ENCODE data around the gene CTNNBIP1. TPM values are rescaled to one million over a fixed set of nuclear protein-coding genes. Genes with fewer than 3 reads are reported as not detected.
A peak's percentile ranks its signal among the peaks of the same experiment; 100 is the strongest.

Gene CTNNBIP1
- total RNA-seq, 1 experiment from 2014 or later, result 44.4 TPM

GRCh38 chr1:9905010-9905409, 5.1 kb downstream of the CTNNBIP1 start:
- Histone ChIP-seq H4K8ac (replicated peaks; ENCODE audit: insufficient read length, low read depth, low read length) (no peak overlapping the region), H3K9ac (ENCODE audit: extremely low read depth, insufficient read length, low read length) (no peak overlapping the region), H3T11ph (ENCODE audit: low read length) (no peak overlapping the region), H3K27me3 (ENCODE audit: insufficient read depth, low read length) (no peaks in the 10 kb centered on the region), H3K4me1 (ENCODE audit: insufficient read depth, low read length) (0 out of 2 replicates have a peak, but pooled peaks cover 2% of the 10 kb centered on the region), H3K79me1 (ENCODE audit: insufficient read depth, low read depth, low read length, poor library complexity, severe bottlenecking) (no peaks in the 10 kb centered on the region), H2AFZ (ENCODE audit: low read length) (no peak overlapping the region), H2BK12ac (ENCODE audit: insufficient read length, low read depth, low read length) (no peak overlapping the region), H3K79me2 (ENCODE audit: insufficient read depth, low read length) (peaks cover 3% of the 10 kb centered on the region; the same call in 1 of the 2 replicates), H3K27ac (ENCODE audit: insufficient read length, low read depth, low read length) (no peak overlapping the region), H4K20me1 (ENCODE audit: control insufficient read depth, insufficient read depth, insufficient read length) (no peaks in the 10 kb centered on the region), H2BK120ac (ENCODE audit: low read depth, low read length, poor library complexity, severe bottlenecking) (no peak overlapping the region), H4K5ac (ENCODE audit: insufficient read length, low read depth, low read length) (no peak overlapping the region), H3K56ac (ENCODE audit: insufficient read length, low read depth, low read length) (no peak overlapping the region), H4K91ac (ENCODE audit: insufficient read length, low read depth, low read length) (no peak overlapping the region), H3K4me2 (ENCODE audit: insufficient read depth, insufficient read length, low read length) (no peak overlapping the region), H3K14ac (ENCODE audit: insufficient read depth, low read length) (no peak overlapping the region), H2BK20ac (ENCODE audit: low read depth, low read length, poor library complexity, severe bottlenecking) (no peak overlapping the region), H3K9me3 (ENCODE audit: control insufficient read depth, low read depth, low read length) (no peaks in the 10 kb centered on the region), H2BK15ac (ENCODE audit: low read depth, low read length) (no peak overlapping the region), H2BK5ac (ENCODE audit: insufficient read length, low read length) (no peak overlapping the region), H3K23me2 (ENCODE audit: insufficient read length, low read depth, low read length, poor library complexity, severe bottlenecking) (peaks cover 6% of the 10 kb centered on the region), H3K18ac (ENCODE audit: insufficient read length, low read depth, low read length) (no peak overlapping the region), H3K4ac (ENCODE audit: low read depth, low read length) (no peak overlapping the region), H3K23ac (ENCODE audit: insufficient read length, low read depth, low read length) (no peak overlapping the region), H2AK5ac (ENCODE audit: insufficient read length, low read length) (no peak overlapping the region)
- peaks cover 14 to 30% of the 10 kb centered on the region in 2 experiments for H3K4me1 Mint-ChIP-seq
- TF ChIP-seq, protein P1, sequence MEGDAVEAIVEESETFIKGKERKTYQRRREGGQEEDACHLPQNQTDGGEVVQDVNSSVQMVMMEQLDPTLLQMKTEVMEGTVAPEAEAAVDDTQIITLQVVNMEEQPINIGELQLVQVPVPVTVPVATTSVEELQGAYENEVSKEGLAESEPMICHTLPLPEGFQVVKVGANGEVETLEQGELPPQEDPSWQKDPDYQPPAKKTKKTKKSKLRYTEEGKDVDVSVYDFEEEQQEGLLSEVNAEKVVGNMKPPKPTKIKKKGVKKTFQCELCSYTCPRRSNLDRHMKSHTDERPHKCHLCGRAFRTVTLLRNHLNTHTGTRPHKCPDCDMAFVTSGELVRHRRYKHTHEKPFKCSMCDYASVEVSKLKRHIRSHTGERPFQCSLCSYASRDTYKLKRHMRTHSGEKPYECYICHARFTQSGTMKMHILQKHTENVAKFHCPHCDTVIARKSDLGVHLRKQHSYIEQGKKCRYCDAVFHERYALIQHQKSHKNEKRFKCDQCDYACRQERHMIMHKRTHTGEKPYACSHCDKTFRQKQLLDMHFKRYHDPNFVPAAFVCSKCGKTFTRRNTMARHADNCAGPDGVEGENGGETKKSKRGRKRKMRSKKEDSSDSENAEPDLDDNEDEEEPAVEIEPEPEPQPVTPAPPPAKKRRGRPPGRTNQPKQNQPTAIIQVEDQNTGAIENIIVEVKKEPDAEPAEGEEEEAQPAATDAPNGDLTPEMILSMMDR (conservative IDR thresholded peaks at IDR 0.05), result no peak
- no peak for DNase-seq
- WGBS (ENCODE audit: extremely low coverage, insufficient read length, low lambda C conversion rate), result 100% methylated on average over 2 of the region's 4 CpGs
- no peaks in the 10 kb centered on the region; a peak in 1 of 7 replicates for H3K36me3 Mint-ChIP-seq (ENCODE audit: insufficient read depth in 1 of 3, low read depth in 3 of 3)
- no peak overlapping the region for H3K4me3 Mint-ChIP-seq
- no peaks in the 10 kb centered on the region; the same call in 1 of the 2 replicates for H3K27me3 Mint-ChIP-seq (ENCODE audit: low read depth)
- H3K27ac Mint-ChIP-seq, result peak overlapping the region in 2 of 3 experiments; percentile 59 to 86; a peak in 3 of 7 replicates
- H3K9me3 Mint-ChIP-seq, result no peaks in the 10 kb centered on the region
